PC-3 (cell line): ENCODE results near the gene C17orf67. TPM values are rescaled to one million over a fixed set of nuclear protein-coding genes. Genes with fewer than 3 reads are reported as not detected.

Experiments
- ATAC-seq: fragments of 200-7000 bp; cut with Tn5 transposase; 2 replicates; pipeline ENCODE4 v1.9.1; 2020; ENCODE audit warnings: mild to moderate bottlenecking, moderate library complexity
- BruUV-seq: library from RNA; stranded (reverse); fragments of 400-500 nt; replicated peaks from 2 replicates; lab custom pipeline; 2021; lab: Mats Ljungman, UMichigan
- CTCF ChIA-PET: fragments of 300-600 bp; sonication (Branson Sonifier 250); formaldehyde crosslinking; loops from one replicate; lab custom pipeline; 2022; ENCODE audit warnings: antibody characterized with exemption; lab: Charles Lee
- POLR2A ChIA-PET: fragments of 300-600 bp; sonication (Branson Sonifier 250); formaldehyde crosslinking; loops from one replicate; lab custom pipeline; 2022; ENCODE audit warnings: antibody characterized with exemption; ENCODE audit not compliant: unreplicated experiment; lab: Charles Lee
- DNase-seq: peaks from one replicate; pipeline ENCODE4 v3.0.0-alpha.2; 2015
- H2AFZ ChIP-seq: fragments of 300-600 bp; sonication (generic); 2 replicates; pipeline ENCODE4 v1.6.0; 2016; ENCODE audit warnings: antibody characterized with exemption, low read length
- H3F3A ChIP-seq: fragments of 300-600 bp; sonication (generic); one replicate; pipeline ENCODE4 v1.6.0; 2017; ENCODE audit warnings: antibody characterized with exemption, low read length, control low read depth, mild to moderate bottlenecking; ENCODE audit not compliant: unreplicated experiment
- H3K27ac ChIP-seq: fragments of 300-600 bp; sonication (generic); 2 replicates; pipeline ENCODE4 v1.5.1; 2016; ENCODE audit warnings: mild to moderate bottlenecking, low read length
- H3K27me3 ChIP-seq: fragments of 300-600 bp; sonication (generic); 2 replicates; pipeline ENCODE4 v1.6.1; 2016; ENCODE audit warnings: low read length, mixed read lengths
- H3K36me3 ChIP-seq: fragments of 300-600 bp; sonication (generic); 2 replicates; pipeline ENCODE4 v1.6.1; 2016; ENCODE audit warnings: low read depth, mixed run types, low read length, mixed read lengths
- H3K4me1 ChIP-seq: fragments of 300-600 bp; sonication (generic); 2 replicates; pipeline ENCODE4 v1.5.1; 2016; ENCODE audit warnings: low read length; ENCODE audit not compliant: insufficient read depth
- H3K4me2 ChIP-seq: fragments of 300-600 bp; sonication (generic); 2 replicates; pipeline ENCODE4 v1.6.0; 2016; ENCODE audit warnings: low read length
- H3K4me3 ChIP-seq: fragments of 300-600 bp; sonication (generic); 2 replicates; pipeline ENCODE4 v1.5.1; 2016; ENCODE audit warnings: mild to moderate bottlenecking, low read length, mixed read lengths
- H3K79me2 ChIP-seq: fragments of 300-600 bp; sonication (generic); 2 replicates; pipeline ENCODE4 v1.6.1; 2017; ENCODE audit warnings: low read length, mixed read lengths
- H3K9ac ChIP-seq: fragments of 300-600 bp; sonication (generic); 2 replicates; pipeline ENCODE4 v1.6.0; 2016; ENCODE audit warnings: mild to moderate bottlenecking, low read length
- H3K9me2 ChIP-seq: fragments of 300-600 bp; sonication (generic); replicated peaks from 2 replicates; pipeline ENCODE4 v1.6.1; 2016; ENCODE audit warnings: mixed run types, low read length, mixed read lengths
- H3K9me3 ChIP-seq: fragments of 300-600 bp; sonication (generic); 2 replicates; pipeline ENCODE4 v1.6.1; 2016; ENCODE audit warnings: low read length, mixed read lengths
- H4K20me1 ChIP-seq: fragments of 300-600 bp; sonication (generic); 2 replicates; pipeline ENCODE4 v1.6.1; 2016; ENCODE audit warnings: low read length, mixed read lengths
- EZH2 ChIP-seq: fragments of 300-600 bp; sonication (generic); IDR thresholded peaks from one replicate; pipeline ENCODE4 v1.6.1; 2017; ENCODE audit warnings: antibody characterized with exemption, mild to moderate bottlenecking, low read length; ENCODE audit not compliant: unreplicated experiment
- EZH2phosphoT487 ChIP-seq: fragments of 300-600 bp; sonication (generic); IDR thresholded peaks from 2 replicates; pipeline ENCODE4 v1.6.1; 2018; ENCODE audit warnings: mild to moderate bottlenecking, antibody characterized with exemption, low read length, borderline replicate concordance
- intact Hi-C: fragments of 100-400 bp; cut with micrococcal nuclease; formaldehyde crosslinking; loops from 2 replicates; pipeline ENCODE4 v1.9.0; 2023
- total RNA-seq: library from RNA; depleted of rRNA; stranded (reverse); fragments of >200 nt; gene quantifications from 2 replicates; pipeline ENCODE4 v1.2.3, GENCODE V29; 2014
- TF ChIP-seq, protein P1 (sequence below): fragments of 300-600 bp; sonication (generic); conservative IDR thresholded peaks from 2 replicates; pipeline ENCODE4 v1.5.1; 2017; ENCODE audit warnings: antibody characterized with exemption, low read depth, mild to moderate bottlenecking, low read length

Gene C17orf67
- total RNA-seq, 1 experiment from 2014 or later, result 4.4 TPM

DNA sequence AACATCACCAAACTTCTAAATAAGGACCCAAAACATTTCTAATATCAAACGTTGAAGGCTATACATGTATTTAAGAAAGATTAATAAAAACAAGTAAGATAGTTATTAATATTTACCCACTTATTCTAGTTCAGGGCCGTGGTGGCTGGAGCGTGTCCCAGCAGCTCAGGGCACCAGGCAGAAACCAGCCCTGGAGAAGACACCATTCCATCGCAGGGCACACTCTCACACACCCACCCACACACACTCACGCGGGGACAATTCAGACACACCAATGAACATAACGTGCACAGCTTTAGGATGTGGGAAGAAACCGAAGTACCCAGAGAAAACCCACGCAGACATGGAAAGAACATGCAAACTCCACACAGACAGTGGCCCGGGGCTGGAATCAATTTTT is 13.5 kb downstream of the C17orf67 start:
- Histone ChIP-seq H3K4me3 (no peak overlapping the region), H3K4me2 (no peak overlapping the region), H3K27ac (no peak overlapping the region), H3K9me3 (no peaks in the 10 kb centered on the region), H3K79me2 (no peaks in the 10 kb centered on the region), H2AFZ (no peak overlapping the region), H3K9ac (no peak overlapping the region), H3K27me3 (no peaks in the 10 kb centered on the region), H4K20me1 (no peaks in the 10 kb centered on the region), H3F3A (no peaks in the 10 kb centered on the region), H3K36me3 (no peaks in the 10 kb centered on the region), H3K9me2 (no peaks in the 10 kb centered on the region), H3K4me1 (no peaks in the 10 kb centered on the region)
- CTCF ChIA-PET, result interaction anchor here (0.5 to 1.4 kb wide), 17 partner anchors 8 to 871 kb away, joined by 3 to 11 read pairs (median 4); partner anchors contain the start of genes C17orf67, DGKE and TRIM25
- POLR2A ChIA-PET, result no interaction called here
- TF ChIP-seq EZH2phosphoT487 (no peak), EZH2 (no peak)
- TF ChIP-seq, protein P1, sequence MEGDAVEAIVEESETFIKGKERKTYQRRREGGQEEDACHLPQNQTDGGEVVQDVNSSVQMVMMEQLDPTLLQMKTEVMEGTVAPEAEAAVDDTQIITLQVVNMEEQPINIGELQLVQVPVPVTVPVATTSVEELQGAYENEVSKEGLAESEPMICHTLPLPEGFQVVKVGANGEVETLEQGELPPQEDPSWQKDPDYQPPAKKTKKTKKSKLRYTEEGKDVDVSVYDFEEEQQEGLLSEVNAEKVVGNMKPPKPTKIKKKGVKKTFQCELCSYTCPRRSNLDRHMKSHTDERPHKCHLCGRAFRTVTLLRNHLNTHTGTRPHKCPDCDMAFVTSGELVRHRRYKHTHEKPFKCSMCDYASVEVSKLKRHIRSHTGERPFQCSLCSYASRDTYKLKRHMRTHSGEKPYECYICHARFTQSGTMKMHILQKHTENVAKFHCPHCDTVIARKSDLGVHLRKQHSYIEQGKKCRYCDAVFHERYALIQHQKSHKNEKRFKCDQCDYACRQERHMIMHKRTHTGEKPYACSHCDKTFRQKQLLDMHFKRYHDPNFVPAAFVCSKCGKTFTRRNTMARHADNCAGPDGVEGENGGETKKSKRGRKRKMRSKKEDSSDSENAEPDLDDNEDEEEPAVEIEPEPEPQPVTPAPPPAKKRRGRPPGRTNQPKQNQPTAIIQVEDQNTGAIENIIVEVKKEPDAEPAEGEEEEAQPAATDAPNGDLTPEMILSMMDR, result no peak
- no TSS peak for BruUV-seq
- ATAC-seq, result no peak
- DNase-seq, result no peak
- intact Hi-C loops, result no loop called here

GRCh38 chr17:56819431-56820145 is 14.1 kb downstream of the C17orf67 start:
- no peaks in the 10 kb centered on the region for H3K27me3 ChIP-seq
- H2AFZ ChIP-seq, result peak overlapping the region; percentile 80
- TF ChIP-seq EZH2 (no peak), EZH2phosphoT487 (no peak)
- TF ChIP-seq, protein P1, result peak; percentile 92
- H3K36me3 ChIP-seq, result no peaks in the 10 kb centered on the region
- ATAC-seq (peak; percentile 83), DNase-seq (peak; percentile 95)
- no peak overlapping the region for H3K27ac ChIP-seq
- H4K20me1 ChIP-seq, result no peaks in the 10 kb centered on the region
- H3K9ac ChIP-seq, result no peak overlapping the region
- peak overlapping the region; percentile 46; the same call in 1 of the 2 replicates for H3K4me3 ChIP-seq
- no peaks in the 10 kb centered on the region for H3K79me2 ChIP-seq
- H3K9me3 ChIP-seq, result no peaks in the 10 kb centered on the region
- no peaks in the 10 kb centered on the region for H3K9me2 ChIP-seq
- ChIA-PET POLR2A (interaction anchor here (0.6 kb wide), 1 partner anchor 201 kb away, joined by 3 read pairs; no protein-coding TSS in a partner anchor), CTCF (interaction anchor here (0.5 to 1.4 kb wide), 17 partner anchors 9 to 870 kb away, joined by 3 to 11 read pairs (median 4); partner anchors contain the start of genes C17orf67, DGKE and TRIM25)
- no TSS peak for BruUV-seq
- H3F3A ChIP-seq, result no peaks in the 10 kb centered on the region
- intact Hi-C loops, result loop anchor here (1.0 to 5.0 kb wide), 3 partner anchors 32 to 143 kb away; partner anchors contain the start of gene COIL
- H3K4me2 ChIP-seq, result peak overlapping the region; percentile 63
- no peaks in the 10 kb centered on the region for H3K4me1 ChIP-seq
